ENCODE results near the gene PAGR1. TPM values are rescaled to one million over a fixed set of nuclear protein-coding genes. Genes with fewer than 3 reads are reported as not detected.
A peak's percentile ranks its signal among the peaks of the same experiment; 100 is the strongest.

The PAGR1 gene
- total and polyA plus RNA-seq, 9 of the 15 experiments (the other 6 are each of a cell fraction or from before 2014, with no cell fraction given), result 1.4 to 58.2 (median 16.8) TPM

- TF ChIP-seq NR0B1 (IDR thresholded peaks at IDR 0.05; ENCODE audit: partially characterized antibody), result no peak
- TF ChIP-seq HEY1 (CRISPR knock-in tag; IDR thresholded peaks at IDR 0.05; ENCODE audit: borderline replicate concordance), result no peak
- TF ChIP-seq TAF7 (tag; IDR thresholded peaks at IDR 0.05), result peak; percentile 87
- no peak for TF ChIP-seq ZNF197 (CRISPR knock-in tag; IDR thresholded peaks at IDR 0.05; ENCODE audit: low read depth)
- peak; percentile 97 for TF ChIP-seq FIP1L1 (IDR thresholded peaks at IDR 0.05; ENCODE audit: low read depth, low read length, poor library complexity, severe bottlenecking)
- peak; percentile 57; the same call in 1 of the 2 replicates for TF ChIP-seq CREB1 (IDR thresholded peaks at IDR 0.05)
- TF ChIP-seq CREB1 (CRISPR knock-in tag; IDR thresholded peaks at IDR 0.05), result peak; percentile 83
- TF ChIP-seq CREM (IDR thresholded peaks at IDR 0.05; ENCODE audit: low read depth), result peak; percentile 82
- peak; percentile 86 for TF ChIP-seq HMGN3 (IDR thresholded peaks at IDR 0.05; ENCODE audit: borderline replicate concordance, extremely low read depth, insufficient read length, low read depth, low read length)
- TF ChIP-seq, protein P1, sequence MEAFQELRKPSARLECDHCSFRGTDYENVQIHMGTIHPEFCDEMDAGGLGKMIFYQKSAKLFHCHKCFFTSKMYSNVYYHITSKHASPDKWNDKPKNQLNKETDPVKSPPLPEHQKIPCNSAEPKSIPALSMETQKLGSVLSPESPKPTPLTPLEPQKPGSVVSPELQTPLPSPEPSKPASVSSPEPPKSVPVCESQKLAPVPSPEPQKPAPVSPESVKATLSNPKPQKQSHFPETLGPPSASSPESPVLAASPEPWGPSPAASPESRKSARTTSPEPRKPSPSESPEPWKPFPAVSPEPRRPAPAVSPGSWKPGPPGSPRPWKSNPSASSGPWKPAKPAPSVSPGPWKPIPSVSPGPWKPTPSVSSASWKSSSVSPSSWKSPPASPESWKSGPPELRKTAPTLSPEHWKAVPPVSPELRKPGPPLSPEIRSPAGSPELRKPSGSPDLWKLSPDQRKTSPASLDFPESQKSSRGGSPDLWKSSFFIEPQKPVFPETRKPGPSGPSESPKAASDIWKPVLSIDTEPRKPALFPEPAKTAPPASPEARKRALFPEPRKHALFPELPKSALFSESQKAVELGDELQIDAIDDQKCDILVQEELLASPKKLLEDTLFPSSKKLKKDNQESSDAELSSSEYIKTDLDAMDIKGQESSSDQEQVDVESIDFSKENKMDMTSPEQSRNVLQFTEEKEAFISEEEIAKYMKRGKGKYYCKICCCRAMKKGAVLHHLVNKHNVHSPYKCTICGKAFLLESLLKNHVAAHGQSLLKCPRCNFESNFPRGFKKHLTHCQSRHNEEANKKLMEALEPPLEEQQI (IDR thresholded peaks at IDR 0.05), result no peak; the same call in 1 of the 2 replicates
- TF ChIP-seq BCOR (IDR thresholded peaks at IDR 0.05), result peak; percentile 37
- no peak for TF ChIP-seq ZNF696 (CRISPR knock-in tag; conservative IDR thresholded peaks at IDR 0.05)
- 0 out of 2 replicates have a peak, but pooled peaks have one; percentile 31 for TF ChIP-seq NR2F6 (CRISPR knock-in tag; IDR thresholded peaks at IDR 0.05)
- peak; percentile 70 for TF ChIP-seq POLR2AphosphoS5 (IDR thresholded peaks at IDR 0.05; ENCODE audit: control insufficient read depth, insufficient read depth, low read depth, low read length)
- TF ChIP-seq POLR2A (conservative IDR thresholded peaks at IDR 0.05), result peak; percentile 94
- TF ChIP-seq ZNF76 (CRISPR knock-in tag; IDR thresholded peaks at IDR 0.05; ENCODE audit: borderline replicate concordance), result peak; percentile 72; the same call in 1 of the 2 replicates
- TF ChIP-seq NBN (IDR thresholded peaks at IDR 0.05; ENCODE audit: low read depth), result peak; percentile 41; the same call in 1 of the 2 replicates
- TF ChIP-seq, protein P2, sequence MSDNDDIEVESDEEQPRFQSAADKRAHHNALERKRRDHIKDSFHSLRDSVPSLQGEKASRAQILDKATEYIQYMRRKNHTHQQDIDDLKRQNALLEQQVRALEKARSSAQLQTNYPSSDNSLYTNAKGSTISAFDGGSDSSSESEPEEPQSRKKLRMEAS (CRISPR knock-in tag; IDR thresholded peaks at IDR 0.05), result peak; percentile 90
- peak; percentile 96 for TF ChIP-seq CTBP1 (IDR thresholded peaks at IDR 0.05; ENCODE audit: borderline replicate concordance)
- peak; percentile 20; the same call in 1 of the 2 replicates for TF ChIP-seq HLTF (IDR thresholded peaks at IDR 0.05)
- TF ChIP-seq ARID1B (IDR thresholded peaks at IDR 0.05), result no peak; the same call in 1 of the 2 replicates
- no peak for TF ChIP-seq STAT6 (CRISPR knock-in tag; IDR thresholded peaks at IDR 0.05)
These were observed 25.6 kb upstream of the PAGR1 start, which contains the start of gene KIF22 (continued) for GRCh38 chr16:29790183-29790948.

All from K562 (cell line).